CD4-positive, alpha-beta T cell treated with Interleukin-15 for 1 hour (primary cell): ENCODE data around the gene IGSF9.

Experiments
- DNase-seq: peaks from one replicate; pipeline ENCODE4 v3.0.0-alpha.2; 2020

The IGSF9 gene

GRCh38 chr1:159930634-159931033 lies 14.8 kb downstream of the IGSF9 start:
- DNase-seq: no peak

GRCh38 chr1:159930216-159930615 lies 15.2 kb downstream of the IGSF9 start:
- DNase-seq: no peak

GRCh38 chr1:159929155-159930051 lies 16.0 kb downstream of the IGSF9 start:
- no peak for DNase-seq

- no peak for DNase-seq
Measured at GRCh38 chr1:159928491-159929050, 16.8 kb downstream of the IGSF9 start.

- DNase-seq: no peak
Measured at GRCh38 chr1:159927849-159928431, 17.5 kb downstream of the IGSF9 start.

GRCh38 chr1:159927211-159927848 lies 18.1 kb downstream of the IGSF9 start:
- DNase-seq: no peak

GRCh38 chr1:159925719-159926078 lies 19.7 kb downstream of the IGSF9 start:
- no peak for DNase-seq

- peak; percentile 96 for DNase-seq
Measured at GRCh38 chr1:159924791-159925718, 20.4 kb downstream of the IGSF9 start, which contains the start of gene TAGLN2. TAGLN2 (minus strand) TSS chr1:159925507; CDS start chr1:159920509, 4,998 bp downstream.

- peak; percentile 88 for DNase-seq
Measured at GRCh38 chr1:159924025-159924790, 21.2 kb downstream of the IGSF9 start.

- DNase-seq: peak; percentile 98
Measured at GRCh38 chr1:159923203-159924024, 22.0 kb downstream of the IGSF9 start.

GRCh38 chr1:159922511-159923202 lies 22.8 kb downstream of the IGSF9 start:
- peak; percentile 60 for DNase-seq

- DNase-seq: peak; percentile 71
Measured at GRCh38 chr1:159921700-159922504, 23.5 kb downstream of the IGSF9 start.

GRCh38 chr1:159921251-159921650 lies 24.2 kb downstream of the IGSF9 start:
- peak; percentile 63 for DNase-seq

GRCh38 chr1:159920651-159921050 lies 24.8 kb downstream of the IGSF9 start:
- no peak for DNase-seq

GRCh38 chr1:159920202-159920601 lies 25.2 kb downstream of the IGSF9 start:
- no peak for DNase-seq

- DNase-seq: no peak
Measured at GRCh38 chr1:159919236-159919865, 26.1 kb downstream of the IGSF9 start.

- no peak for DNase-seq
Measured at GRCh38 chr1:159918352-159919200, 26.8 kb downstream of the IGSF9 start.
